Glutamatergic neuron (in vitro differentiated cells): ENCODE results near the gene TOPBP1. TPM values are rescaled to one million over a fixed set of nuclear protein-coding genes. Genes with fewer than 3 reads are reported as not detected.

Experiments
- DNase-seq: peaks from one replicate; pipeline ENCODE4 v3.0.0; 2022
- H3K27ac Mint-ChIP-seq: one replicate; pipeline ENCODE4 v1.8.0; 2020; ENCODE audit warnings: mild to moderate bottlenecking, mixed read lengths, inconsistent platforms; ENCODE audit not compliant: unreplicated experiment
- H3K27me3 Mint-ChIP-seq: one replicate; pipeline ENCODE4 v1.8.0; 2020; ENCODE audit warnings: mild to moderate bottlenecking, moderate library complexity, mixed read lengths, inconsistent platforms; ENCODE audit not compliant: unreplicated experiment
- H3K36me3 Mint-ChIP-seq: one replicate; pipeline ENCODE4 v1.8.0; 2020; ENCODE audit warnings: mild to moderate bottlenecking, mixed read lengths, inconsistent platforms; ENCODE audit not compliant: unreplicated experiment
- H3K4me1 Mint-ChIP-seq: one replicate; pipeline ENCODE4 v1.8.0; 2020; ENCODE audit warnings: mild to moderate bottlenecking, low read depth, mixed read lengths, inconsistent platforms; ENCODE audit not compliant: unreplicated experiment
- H3K4me3 Mint-ChIP-seq: one replicate; pipeline ENCODE4 v1.8.0; 2020; ENCODE audit warnings: mild to moderate bottlenecking, mixed read lengths, inconsistent platforms; ENCODE audit not compliant: unreplicated experiment
- H3K9me3 Mint-ChIP-seq: one replicate; pipeline ENCODE4 v1.8.0; 2020; ENCODE audit warnings: mild to moderate bottlenecking, moderate library complexity, mixed read lengths, inconsistent platforms; ENCODE audit not compliant: unreplicated experiment
- CTCF ChIP-seq: fragments of 200-600 bp; sonication (generic); IDR thresholded peaks from one replicate; pipeline ENCODE4 v1.5.0; 2021; ENCODE audit not compliant: partially characterized antibody, unreplicated experiment
- total RNA-seq: library from RNA; stranded (reverse); fragmentation: NEBNext Ultra II Directional; extraction: Animal tissue kit (Norgen Biotek cat#: 25700); gene quantifications from one replicate; pipeline ENCODE4 v1.2.1, GENCODE V29; 2021; ENCODE audit not compliant: unreplicated experiment

TOPBP1 gene
- total RNA-seq, 1 donor from 2014 or later: 33.9 TPM

DNA sequence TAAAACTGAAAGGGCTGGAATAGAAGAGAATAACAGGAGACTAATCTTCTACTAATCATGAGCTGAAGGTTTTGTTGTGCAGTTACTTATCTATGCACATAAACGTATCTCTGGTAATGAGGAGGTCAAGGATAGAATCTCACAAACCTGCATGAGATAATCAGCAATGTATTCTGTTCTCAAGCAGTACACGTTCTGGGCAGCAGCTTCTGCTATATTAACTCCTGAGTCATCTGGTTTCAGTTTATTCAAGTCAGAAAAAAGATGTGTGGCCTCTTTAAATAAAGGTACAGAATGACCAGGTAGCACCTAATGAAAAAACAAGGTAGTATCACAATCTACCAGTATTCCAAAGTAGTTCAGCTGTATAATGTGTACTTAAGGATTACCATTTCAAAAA lies 53.4 kb downstream of the TOPBP1 start:
- Mint-ChIP-seq H3K4me3 (no peak overlapping the region), H3K9me3 (no peaks in the 10 kb centered on the region), H3K36me3 (no peaks in the 10 kb centered on the region), H3K27ac (no peak overlapping the region), H3K27me3 (no peaks in the 10 kb centered on the region), H3K4me1 (no peaks in the 10 kb centered on the region)
- no peak for DNase-seq
- no peak for TF ChIP-seq CTCF

GRCh38 chr3:133607816-133608215 lies 53.9 kb downstream of the TOPBP1 start:
- Mint-ChIP-seq H3K4me3 (no peak overlapping the region), H3K27ac (no peak overlapping the region), H3K9me3 (no peaks in the 10 kb centered on the region), H3K36me3 (no peaks in the 10 kb centered on the region), H3K27me3 (no peaks in the 10 kb centered on the region), H3K4me1 (no peaks in the 10 kb centered on the region)
- DNase-seq: no peak
- TF ChIP-seq CTCF: no peak

DNA sequence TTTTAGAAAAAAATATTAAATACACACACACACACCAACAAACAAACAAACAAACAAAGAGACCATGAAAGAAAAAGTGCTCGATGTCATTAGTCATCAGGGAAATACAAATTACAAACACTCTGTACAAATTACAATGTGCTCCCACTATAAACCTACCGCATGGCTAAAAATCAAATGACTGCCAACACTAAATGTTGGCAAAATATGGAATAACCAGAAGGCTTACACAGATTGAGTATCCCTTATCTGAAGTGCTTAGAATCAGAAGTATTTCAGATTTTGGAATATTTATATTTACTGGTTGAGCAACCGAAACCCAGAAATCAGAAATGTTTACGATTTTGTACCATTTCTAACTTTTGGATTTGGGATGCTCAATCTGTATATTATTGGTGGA lies 54.8 kb downstream of the TOPBP1 start:
- no peak for DNase-seq
- no peak for TF ChIP-seq CTCF
- H3K36me3 Mint-ChIP-seq: no peaks in the 10 kb centered on the region
- H3K9me3 Mint-ChIP-seq: no peaks in the 10 kb centered on the region
- no peaks in the 10 kb centered on the region for H3K27me3 Mint-ChIP-seq
- H3K4me3 Mint-ChIP-seq: no peak overlapping the region
- H3K4me1 Mint-ChIP-seq: no peaks in the 10 kb centered on the region
- no peak overlapping the region for H3K27ac Mint-ChIP-seq

DNA sequence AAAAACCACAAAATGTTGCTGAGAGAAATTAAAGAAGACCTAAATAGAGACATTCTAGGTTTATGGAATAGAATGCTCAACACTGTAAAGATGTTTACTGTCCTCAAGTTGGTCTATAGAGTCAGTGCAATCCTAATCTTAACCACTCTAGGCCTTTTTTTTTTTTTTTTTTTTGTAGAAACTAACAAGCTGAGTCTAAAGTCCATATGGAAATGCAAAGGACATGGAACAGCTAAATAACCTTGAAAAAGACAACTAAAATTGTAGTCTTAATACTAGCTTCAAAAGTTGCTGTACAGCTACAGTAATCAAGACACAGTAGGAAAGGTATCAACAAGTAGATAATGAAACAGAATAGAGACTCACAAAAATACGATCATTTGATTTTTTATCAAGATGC lies 55.4 kb downstream of the TOPBP1 start:
- no peak for DNase-seq
- Mint-ChIP-seq H3K36me3 (no peaks in the 10 kb centered on the region), H3K27me3 (no peaks in the 10 kb centered on the region), H3K4me1 (no peaks in the 10 kb centered on the region), H3K9me3 (no peaks in the 10 kb centered on the region), H3K4me3 (no peak overlapping the region), H3K27ac (no peak overlapping the region)
- no peak for TF ChIP-seq CTCF

GRCh38 chr3:133600572-133601081 lies 61.1 kb downstream of the TOPBP1 start:
- Mint-ChIP-seq H3K9me3 (no peaks in the 10 kb centered on the region), H3K27me3 (no peaks in the 10 kb centered on the region), H3K4me1 (no peaks in the 10 kb centered on the region), H3K36me3 (no peaks in the 10 kb centered on the region), H3K27ac (no peak overlapping the region), H3K4me3 (no peak overlapping the region)
- no peak for TF ChIP-seq CTCF
- no peak for DNase-seq
